PC-3 (cell line): ENCODE measurements around the gene JARID2. TPM values are rescaled to one million over a fixed set of nuclear protein-coding genes. Genes with fewer than 3 reads are reported as not detected.

Experiments
- ATAC-seq: fragments of 200-7000 bp; cut with Tn5 transposase; 2 replicates; pipeline ENCODE4 v1.9.1; 2020; ENCODE audit warnings: mild to moderate bottlenecking, moderate library complexity
- BruUV-seq: library from RNA; stranded (reverse); fragments of 400-500 nt; replicated peaks from 2 replicates; lab custom pipeline; 2021; lab: Mats Ljungman, UMichigan
- CTCF ChIA-PET: fragments of 300-600 bp; sonication (Branson Sonifier 250); formaldehyde crosslinking; loops from one replicate; lab custom pipeline; 2022; ENCODE audit warnings: antibody characterized with exemption; lab: Charles Lee
- POLR2A ChIA-PET: fragments of 300-600 bp; sonication (Branson Sonifier 250); formaldehyde crosslinking; loops from one replicate; lab custom pipeline; 2022; ENCODE audit warnings: antibody characterized with exemption; ENCODE audit not compliant: unreplicated experiment; lab: Charles Lee
- DNase-seq: peaks from one replicate; pipeline ENCODE4 v3.0.0-alpha.2; 2015
- H2AFZ ChIP-seq: fragments of 300-600 bp; sonication (generic); 2 replicates; pipeline ENCODE4 v1.6.0; 2016; ENCODE audit warnings: antibody characterized with exemption, low read length
- H3F3A ChIP-seq: fragments of 300-600 bp; sonication (generic); one replicate; pipeline ENCODE4 v1.6.0; 2017; ENCODE audit warnings: antibody characterized with exemption, low read length, control low read depth, mild to moderate bottlenecking; ENCODE audit not compliant: unreplicated experiment
- H3K27ac ChIP-seq: fragments of 300-600 bp; sonication (generic); 2 replicates; pipeline ENCODE4 v1.5.1; 2016; ENCODE audit warnings: mild to moderate bottlenecking, low read length
- H3K27me3 ChIP-seq: fragments of 300-600 bp; sonication (generic); 2 replicates; pipeline ENCODE4 v1.6.1; 2016; ENCODE audit warnings: low read length, mixed read lengths
- H3K36me3 ChIP-seq: fragments of 300-600 bp; sonication (generic); 2 replicates; pipeline ENCODE4 v1.6.1; 2016; ENCODE audit warnings: low read depth, mixed run types, low read length, mixed read lengths
- H3K4me1 ChIP-seq: fragments of 300-600 bp; sonication (generic); 2 replicates; pipeline ENCODE4 v1.5.1; 2016; ENCODE audit warnings: low read length; ENCODE audit not compliant: insufficient read depth
- H3K4me2 ChIP-seq: fragments of 300-600 bp; sonication (generic); 2 replicates; pipeline ENCODE4 v1.6.0; 2016; ENCODE audit warnings: low read length
- H3K4me3 ChIP-seq: fragments of 300-600 bp; sonication (generic); 2 replicates; pipeline ENCODE4 v1.5.1; 2016; ENCODE audit warnings: mild to moderate bottlenecking, low read length, mixed read lengths
- H3K79me2 ChIP-seq: fragments of 300-600 bp; sonication (generic); 2 replicates; pipeline ENCODE4 v1.6.1; 2017; ENCODE audit warnings: low read length, mixed read lengths
- H3K9ac ChIP-seq: fragments of 300-600 bp; sonication (generic); 2 replicates; pipeline ENCODE4 v1.6.0; 2016; ENCODE audit warnings: mild to moderate bottlenecking, low read length
- H3K9me2 ChIP-seq: fragments of 300-600 bp; sonication (generic); replicated peaks from 2 replicates; pipeline ENCODE4 v1.6.1; 2016; ENCODE audit warnings: mixed run types, low read length, mixed read lengths
- H3K9me3 ChIP-seq: fragments of 300-600 bp; sonication (generic); 2 replicates; pipeline ENCODE4 v1.6.1; 2016; ENCODE audit warnings: low read length, mixed read lengths
- H4K20me1 ChIP-seq: fragments of 300-600 bp; sonication (generic); 2 replicates; pipeline ENCODE4 v1.6.1; 2016; ENCODE audit warnings: low read length, mixed read lengths
- EZH2 ChIP-seq: fragments of 300-600 bp; sonication (generic); IDR thresholded peaks from one replicate; pipeline ENCODE4 v1.6.1; 2017; ENCODE audit warnings: antibody characterized with exemption, mild to moderate bottlenecking, low read length; ENCODE audit not compliant: unreplicated experiment
- EZH2phosphoT487 ChIP-seq: fragments of 300-600 bp; sonication (generic); IDR thresholded peaks from 2 replicates; pipeline ENCODE4 v1.6.1; 2018; ENCODE audit warnings: mild to moderate bottlenecking, antibody characterized with exemption, low read length, borderline replicate concordance
- intact Hi-C: fragments of 100-400 bp; cut with micrococcal nuclease; formaldehyde crosslinking; loops from 2 replicates; pipeline ENCODE4 v1.9.0; 2023
- total RNA-seq: library from RNA; depleted of rRNA; stranded (reverse); fragments of >200 nt; gene quantifications from 2 replicates; pipeline ENCODE4 v1.2.3, GENCODE V29; 2014
- TF ChIP-seq, protein P1 (sequence below): fragments of 300-600 bp; sonication (generic); conservative IDR thresholded peaks from 2 replicates; pipeline ENCODE4 v1.5.1; 2017; ENCODE audit warnings: antibody characterized with exemption, low read depth, mild to moderate bottlenecking, low read length

JARID2 gene
- total RNA-seq, 1 experiment from 2014 or later = 11.0 TPM

- ATAC-seq (no peak), DNase-seq (no peak)
- Histone ChIP-seq H3K79me2 (peaks cover 94% of the 10 kb centered on the region), H3K9me3 (no peaks in the 10 kb centered on the region), H3K4me2 (no peak overlapping the region), H3K36me3 (no peaks in the 10 kb centered on the region), H3K4me1 (peaks cover 16% of the 10 kb centered on the region), H3K4me3 (no peak overlapping the region), H3K9me2 (no peaks in the 10 kb centered on the region), H3F3A (no peaks in the 10 kb centered on the region), H3K27ac (no peak overlapping the region), H3K27me3 (no peaks in the 10 kb centered on the region), H4K20me1 (no peaks in the 10 kb centered on the region; the same call in 1 of the 2 replicates), H2AFZ (no peak overlapping the region), H3K9ac (no peak overlapping the region)
- ChIA-PET CTCF (no interaction called here), POLR2A (no interaction called here)
- intact Hi-C loops = no loop called here
- BruUV-seq = no TSS peak
- TF ChIP-seq EZH2phosphoT487 (no peak), EZH2 (no peak)
- TF ChIP-seq, protein P1, sequence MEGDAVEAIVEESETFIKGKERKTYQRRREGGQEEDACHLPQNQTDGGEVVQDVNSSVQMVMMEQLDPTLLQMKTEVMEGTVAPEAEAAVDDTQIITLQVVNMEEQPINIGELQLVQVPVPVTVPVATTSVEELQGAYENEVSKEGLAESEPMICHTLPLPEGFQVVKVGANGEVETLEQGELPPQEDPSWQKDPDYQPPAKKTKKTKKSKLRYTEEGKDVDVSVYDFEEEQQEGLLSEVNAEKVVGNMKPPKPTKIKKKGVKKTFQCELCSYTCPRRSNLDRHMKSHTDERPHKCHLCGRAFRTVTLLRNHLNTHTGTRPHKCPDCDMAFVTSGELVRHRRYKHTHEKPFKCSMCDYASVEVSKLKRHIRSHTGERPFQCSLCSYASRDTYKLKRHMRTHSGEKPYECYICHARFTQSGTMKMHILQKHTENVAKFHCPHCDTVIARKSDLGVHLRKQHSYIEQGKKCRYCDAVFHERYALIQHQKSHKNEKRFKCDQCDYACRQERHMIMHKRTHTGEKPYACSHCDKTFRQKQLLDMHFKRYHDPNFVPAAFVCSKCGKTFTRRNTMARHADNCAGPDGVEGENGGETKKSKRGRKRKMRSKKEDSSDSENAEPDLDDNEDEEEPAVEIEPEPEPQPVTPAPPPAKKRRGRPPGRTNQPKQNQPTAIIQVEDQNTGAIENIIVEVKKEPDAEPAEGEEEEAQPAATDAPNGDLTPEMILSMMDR = no peak
Measured at GRCh38 chr6:15338476-15338875, 92.6 kb downstream of the JARID2 start.

DNA sequence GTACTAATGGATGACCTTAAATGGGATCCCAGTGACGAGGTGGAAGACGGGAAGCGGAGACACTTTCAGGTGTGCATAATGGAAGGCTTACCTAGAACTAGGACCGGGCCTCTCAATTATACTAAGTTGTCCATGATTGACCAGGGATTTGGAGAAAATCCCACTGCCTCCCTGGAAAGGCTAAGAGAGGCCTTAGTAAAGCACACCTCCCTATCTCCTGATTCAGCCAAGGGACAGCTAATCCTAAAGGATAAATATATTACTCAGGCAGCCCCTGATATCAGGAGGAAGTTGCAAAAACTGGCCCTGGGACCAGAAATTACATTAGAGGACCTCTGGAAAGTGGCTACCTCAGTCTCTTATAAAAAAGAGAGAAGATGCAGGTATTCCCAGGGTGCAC lies 93.2 kb downstream of the JARID2 start:
- ATAC-seq (no peak), DNase-seq (no peak)
- no peaks in the 10 kb centered on the region for H3K27me3 ChIP-seq
- H3K9me2 ChIP-seq = no peaks in the 10 kb centered on the region
- peaks cover 16% of the 10 kb centered on the region for H3K4me1 ChIP-seq
- no peak for TF ChIP-seq EZH2phosphoT487
- TF ChIP-seq, protein P1 = no peak
- no peak for TF ChIP-seq EZH2
- no peak overlapping the region for H3K27ac ChIP-seq
- no peaks in the 10 kb centered on the region for H3K36me3 ChIP-seq
- no peak overlapping the region for H2AFZ ChIP-seq
- POLR2A ChIA-PET = no interaction called here
- H3K9ac ChIP-seq = no peak overlapping the region
- CTCF ChIA-PET = no interaction called here
- H3K4me2 ChIP-seq = no peak overlapping the region
- BruUV-seq = no TSS peak
- peaks cover 94% of the 10 kb centered on the region for H3K79me2 ChIP-seq
- H3K9me3 ChIP-seq = no peaks in the 10 kb centered on the region
- H3K4me3 ChIP-seq = no peak overlapping the region
- H4K20me1 ChIP-seq = no peaks in the 10 kb centered on the region; the same call in 1 of the 2 replicates
- intact Hi-C loops = no loop called here
- H3F3A ChIP-seq = no peaks in the 10 kb centered on the region

DNA sequence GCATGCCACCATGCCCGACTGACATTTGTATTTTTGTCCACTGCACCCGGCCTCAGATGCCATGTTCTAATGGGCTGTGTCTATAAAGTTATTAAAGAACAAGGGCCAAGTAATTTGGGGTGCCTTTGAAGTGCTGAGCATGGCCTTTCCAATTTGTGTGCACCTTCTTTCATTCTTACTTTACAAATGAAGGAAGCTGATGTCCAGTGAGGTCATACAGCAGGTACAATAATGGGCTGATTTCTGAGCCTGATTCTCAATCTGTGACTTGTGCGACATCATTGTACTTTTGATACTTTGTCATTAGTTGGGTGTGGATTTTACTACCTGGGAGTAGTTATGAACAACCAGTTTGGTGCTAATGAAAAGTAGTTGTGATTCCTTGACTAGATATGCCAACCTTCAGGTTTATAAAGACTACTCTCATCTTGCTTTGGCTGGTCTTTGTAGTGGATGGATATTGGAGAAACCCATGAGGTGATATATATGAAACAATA lies 94.3 kb downstream of the JARID2 start:
- H3K4me3 ChIP-seq = no peak overlapping the region
- H3K27ac ChIP-seq = no peak overlapping the region
- no peak overlapping the region for H3K9ac ChIP-seq
- H3K4me1 ChIP-seq = peaks cover 16% of the 10 kb centered on the region
- TF ChIP-seq EZH2 (no peak), EZH2phosphoT487 (no peak)
- TF ChIP-seq, protein P1 = no peak
- intact Hi-C loops = no loop called here
- no TSS peak for BruUV-seq
- ATAC-seq = no peak
- no peaks in the 10 kb centered on the region for H3K9me3 ChIP-seq
- no peaks in the 10 kb centered on the region; the same call in 1 of the 2 replicates for H4K20me1 ChIP-seq
- ChIA-PET POLR2A (no interaction called here), CTCF (no interaction called here)
- H3K4me2 ChIP-seq = no peak overlapping the region
- H3K27me3 ChIP-seq = no peaks in the 10 kb centered on the region
- DNase-seq = no peak
- H3K79me2 ChIP-seq = peaks cover 94% of the 10 kb centered on the region
- H3F3A ChIP-seq = no peaks in the 10 kb centered on the region
- H3K9me2 ChIP-seq = no peaks in the 10 kb centered on the region
- no peak overlapping the region for H2AFZ ChIP-seq
- no peaks in the 10 kb centered on the region for H3K36me3 ChIP-seq
